HepG2 (cell line): ENCODE measurements around the gene ZFR. TPM values are rescaled to one million over a fixed set of nuclear protein-coding genes. Genes with fewer than 3 reads are reported as not detected.
A peak's percentile ranks its signal among the peaks of the same experiment; 100 is the strongest.

Source experiments
- BATF2 ChIP-seq: sonication (generic); formaldehyde crosslinking; IDR thresholded peaks from 2 replicates; pipeline ENCODE4 v1.8.0; 2022; ENCODE audit warnings: mild to moderate bottlenecking, missing genetic modification reagents, moderate library complexity
- BRD4 ChIP-seq: sonication (generic); formaldehyde crosslinking; IDR thresholded peaks from 2 replicates; pipeline ENCODE4 v1.4.0; 2020; ENCODE audit warnings: missing genetic modification reagents
- CENPBD1 ChIP-seq: sonication (generic); formaldehyde crosslinking; IDR thresholded peaks from 2 replicates; pipeline ENCODE4 v1.8.0; 2022; ENCODE audit warnings: missing genetic modification reagents, low read depth, mild to moderate bottlenecking, borderline replicate concordance
- EP300 ChIP-seq, 3 experiments: sonication (generic) in 1 of 3; formaldehyde crosslinking in 1 of 3; IDR thresholded peaks; 2 replicates each; pipeline versions ENCODE4 v1.5.1 to v1.6.1; 2011 to 2020; ENCODE audit warnings: low read depth in 2 of 3, low read length in 2 of 3, borderline replicate concordance in 1 of 3, improper control_type of control experiment in 1 of 3, mild to moderate bottlenecking in 1 of 3, missing genetic modification reagents in 1 of 3, moderate library complexity in 1 of 3
- FIP1L1 ChIP-seq: fragments of 200-400 bp; formaldehyde crosslinking; IDR thresholded peaks from 2 replicates; pipeline ENCODE4 v1.6.1; 2018; ENCODE audit warnings: low read depth, mild to moderate bottlenecking, low read length, moderate library complexity, borderline replicate concordance; ENCODE audit not compliant: insufficient read depth
- KDM5A ChIP-seq: fragments of 200-600 bp; sonication (generic); IDR thresholded peaks from 2 replicates; pipeline ENCODE4 v1.7.0; 2018; ENCODE audit warnings: antibody characterized with exemption, mild to moderate bottlenecking, low read length, borderline replicate concordance
- KLF12 ChIP-seq: sonication (generic); formaldehyde crosslinking; IDR thresholded peaks from 2 replicates; pipeline ENCODE4 v1.4.0; 2020; ENCODE audit warnings: missing genetic modification reagents, borderline replicate concordance
- MBD4 ChIP-seq: IDR thresholded peaks from 2 replicates; pipeline ENCODE4 v1.6.1; 2012; ENCODE audit warnings: low read length, inconsistent platforms, borderline replicate concordance
- MZF1 ChIP-seq: sonication (generic); formaldehyde crosslinking; IDR thresholded peaks from 2 replicates; pipeline ENCODE4 v1.8.1; 2023; ENCODE audit warnings: mild to moderate bottlenecking, missing genetic modification reagents, borderline replicate concordance
- NBN ChIP-seq: fragments of 450-650 bp; conservative IDR thresholded peaks from 2 replicates; pipeline ENCODE4 v1.6.1; 2017
- SALL1 ChIP-seq: sonication (generic); formaldehyde crosslinking; IDR thresholded peaks from 2 replicates; pipeline ENCODE4 v1.8.0; 2022; ENCODE audit warnings: mild to moderate bottlenecking, missing genetic modification reagents
- SKIL ChIP-seq: sonication (generic); formaldehyde crosslinking; IDR thresholded peaks from 2 replicates; pipeline ENCODE4 v1.8.0; 2022; ENCODE audit warnings: missing genetic modification reagents, mild to moderate bottlenecking, moderate library complexity, borderline replicate concordance
- TCF7 ChIP-seq: sonication (generic); IDR thresholded peaks from 2 replicates; pipeline ENCODE4 v1.6.1; 2016; ENCODE audit warnings: antibody characterized with exemption, low read depth
- TRIM22 ChIP-seq: fragments of 450-650 bp; IDR thresholded peaks from 2 replicates; pipeline ENCODE4 v1.6.1; 2017
- ZNF556 ChIP-seq: sonication (generic); formaldehyde crosslinking; IDR thresholded peaks from 2 replicates; pipeline ENCODE4 v1.4.0; 2020; ENCODE audit warnings: mild to moderate bottlenecking, missing genetic modification reagents, borderline replicate concordance
- ZNF816 ChIP-seq: sonication (generic); formaldehyde crosslinking; IDR thresholded peaks from 2 replicates; pipeline ENCODE4 v1.8.0; 2022; ENCODE audit warnings: missing genetic modification reagents, mild to moderate bottlenecking, borderline replicate concordance
- ZNF850 ChIP-seq: sonication (generic); formaldehyde crosslinking; conservative IDR thresholded peaks from 2 replicates; pipeline ENCODE4 v1.9.0; 2021; ENCODE audit warnings: mild to moderate bottlenecking, missing genetic modification reagents
- polyA plus RNA-seq, 8 experiments: library from polyadenylated mRNA; depleted of rRNA in 3 of 8; stranded (reverse) in 7 of 8; unstranded in 1 of 8; fragments of >200 nt; fragmentation: Illumina TruSeq in 4 of 8; extraction: Trizol in 4 of 8; gene quantifications; 2 replicates each; pipeline versions ENCODE4 v1.2.1 to v1.2.3, GENCODE V29; 2011 to 2016; ENCODE audit warnings: low read depth in 4 of 8, missing spikeins in 1 of 8, mixed read lengths in 1 of 8; ENCODE audit not compliant: insufficient read depth in 1 of 8
- total RNA-seq, 5 experiments: library from RNA; depleted of rRNA; stranded (reverse); fragments of >200 nt; fragmentation: Illumina TruSeq; extraction: Trizol; gene quantifications; 2 replicates each; pipeline ENCODE4 v1.2.3, GENCODE V29; 2016; ENCODE audit warnings: low read depth in 1 of 5
- TF ChIP-seq, protein P1 (sequence below): fragments of 450-650 bp; IDR thresholded peaks from 2 replicates; pipeline ENCODE4 v1.6.1; 2016
- TF ChIP-seq, protein P2 (sequence below): sonication (generic); formaldehyde crosslinking; IDR thresholded peaks from 2 replicates; pipeline ENCODE4 v1.4.0; 2020; ENCODE audit warnings: missing genetic modification reagents
- TF ChIP-seq, protein P3 (sequence below): IDR thresholded peaks from 2 replicates; pipeline ENCODE4 v1.6.1; 2012; ENCODE audit warnings: low read depth, low read length, improper control_type of control experiment

Gene ZFR
- total and polyA plus RNA-seq, 2 of the 13 experiments (the other 11 are each of a cell fraction or from before 2014, with no cell fraction given) = 89.0 to 92.8 TPM

GRCh38 chr5:32319392-32319791 is 125.1 kb downstream of the ZFR start (continued):
- no peak for TF ChIP-seq BATF2 (CRISPR knock-in tag)
- TF ChIP-seq KLF12 (CRISPR knock-in tag) = no peak
- no peak for TF ChIP-seq ZNF816 (CRISPR knock-in tag)
- no peak for TF ChIP-seq EP300 (IDR thresholded peaks at IDR 0.05; ENCODE audit: low read depth in 2 of 2, low read length in 2 of 2)
- TF ChIP-seq EP300 (CRISPR knock-in tag; IDR thresholded peaks at IDR 0.05; ENCODE audit: borderline replicate concordance) = no peak
- TF ChIP-seq, protein P1, sequence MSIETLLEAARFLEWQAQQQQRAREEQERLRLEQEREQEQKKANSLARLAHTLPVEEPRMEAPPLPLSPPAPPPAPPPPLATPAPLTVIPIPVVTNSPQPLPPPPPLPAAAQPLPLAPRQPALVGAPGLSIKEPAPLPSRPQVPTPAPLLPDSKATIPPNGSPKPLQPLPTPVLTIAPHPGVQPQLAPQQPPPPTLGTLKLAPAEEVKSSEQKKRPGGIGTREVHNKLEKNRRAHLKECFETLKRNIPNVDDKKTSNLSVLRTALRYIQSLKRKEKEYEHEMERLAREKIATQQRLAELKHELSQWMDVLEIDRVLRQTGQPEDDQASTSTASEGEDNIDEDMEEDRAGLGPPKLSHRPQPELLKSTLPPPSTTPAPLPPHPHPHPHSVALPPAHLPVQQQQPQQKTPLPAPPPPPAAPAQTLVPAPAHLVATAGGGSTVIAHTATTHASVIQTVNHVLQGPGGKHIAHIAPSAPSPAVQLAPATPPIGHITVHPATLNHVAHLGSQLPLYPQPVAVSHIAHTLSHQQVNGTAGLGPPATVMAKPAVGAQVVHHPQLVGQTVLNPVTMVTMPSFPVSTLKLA = no peak
- no peak for TF ChIP-seq BRD4 (CRISPR knock-in tag)
- no peak for TF ChIP-seq MBD4
- no peak for TF ChIP-seq TRIM22
- TF ChIP-seq TCF7 = no peak
- TF ChIP-seq CENPBD1 (CRISPR knock-in tag) = no peak
- no peak for TF ChIP-seq KDM5A
- TF ChIP-seq MZF1 (CRISPR knock-in tag) = no peak
- TF ChIP-seq ZNF556 = 0 out of 2 replicates have a peak, but pooled peaks have one; percentile 25
- TF ChIP-seq ZNF850 (CRISPR knock-in tag) = no peak
- TF ChIP-seq SALL1 (CRISPR knock-in tag) = peak; percentile 27; the same call in 1 of the 2 replicates
- no peak for TF ChIP-seq SKIL
- TF ChIP-seq, protein P2, sequence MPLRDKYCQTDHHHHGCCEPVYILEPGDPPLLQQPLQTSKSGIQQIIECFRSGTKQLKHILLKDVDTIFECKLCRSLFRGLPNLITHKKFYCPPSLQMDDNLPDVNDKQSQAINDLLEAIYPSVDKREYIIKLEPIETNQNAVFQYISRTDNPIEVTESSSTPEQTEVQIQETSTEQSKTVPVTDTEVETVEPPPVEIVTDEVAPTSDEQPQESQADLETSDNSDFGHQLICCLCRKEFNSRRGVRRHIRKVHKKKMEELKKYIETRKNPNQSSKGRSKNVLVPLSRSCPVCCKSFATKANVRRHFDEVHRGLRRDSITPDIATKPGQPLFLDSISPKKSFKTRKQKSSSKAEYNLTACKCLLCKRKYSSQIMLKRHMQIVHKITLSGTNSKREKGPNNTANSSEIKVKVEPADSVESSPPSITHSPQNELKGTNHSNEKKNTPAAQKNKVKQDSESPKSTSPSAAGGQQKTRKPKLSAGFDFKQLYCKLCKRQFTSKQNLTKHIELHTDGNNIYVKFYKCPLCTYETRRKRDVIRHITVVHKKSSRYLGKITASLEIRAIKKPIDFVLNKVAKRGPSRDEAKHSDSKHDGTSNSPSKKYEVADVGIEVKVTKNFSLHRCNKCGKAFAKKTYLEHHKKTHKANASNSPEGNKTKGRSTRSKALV = no peak
- no peak for TF ChIP-seq NBN
- TF ChIP-seq FIP1L1 = no peak
- TF ChIP-seq, protein P3, sequence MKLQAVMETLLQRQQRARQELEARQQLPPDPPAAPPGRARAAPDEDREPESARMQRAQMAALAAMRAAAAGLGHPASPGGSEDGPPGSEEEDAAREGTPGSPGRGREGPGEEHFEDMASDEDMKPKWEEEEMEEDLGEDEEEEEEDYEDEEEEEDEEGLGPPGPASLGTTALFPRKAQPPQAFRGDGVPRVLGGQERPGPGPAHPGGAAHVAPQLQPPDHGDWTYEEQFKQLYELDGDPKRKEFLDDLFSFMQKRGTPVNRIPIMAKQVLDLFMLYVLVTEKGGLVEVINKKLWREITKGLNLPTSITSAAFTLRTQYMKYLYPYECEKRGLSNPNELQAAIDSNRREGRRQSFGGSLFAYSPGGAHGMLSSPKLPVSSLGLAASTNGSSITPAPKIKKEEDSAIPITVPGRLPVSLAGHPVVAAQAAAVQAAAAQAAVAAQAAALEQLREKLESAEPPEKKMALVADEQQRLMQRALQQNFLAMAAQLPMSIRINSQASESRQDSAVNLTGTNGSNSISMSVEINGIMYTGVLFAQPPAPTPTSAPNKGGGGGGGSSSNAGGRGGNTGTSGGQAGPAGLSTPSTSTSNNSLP = no peak
